Prostate gland (tissue), 2 donors: ENCODE results near the gene IGF2.

ENCODE experiments used
- CTCF ChIP-seq, 4 experiments: fragments of 200-600 bp in 2 of 4; fragments of 450-650 bp in 2 of 4; sonication (generic) in 2 of 4; IDR thresholded peaks; 1 replicate in 3 of 4; 2 replicates in 1 of 4; pipeline ENCODE4 v1.5.1; 2016 to 2019; ENCODE audit warnings: antibody characterized with exemption in 4 of 4, mild to moderate bottlenecking in 2 of 4, moderate library complexity in 2 of 4
- POLR2A ChIP-seq: fragments of 450-650 bp; IDR thresholded peaks from one replicate; pipeline ENCODE4 v1.6.1; 2016; ENCODE audit warnings: antibody characterized with exemption, mild to moderate bottlenecking

- TF ChIP-seq POLR2A (no peak), CTCF (IDR thresholded peaks at IDR 0.05) (no peak)
Observed at GRCh38 chr11:2104524-2105440, 34.4 kb downstream of the IGF2 start.
